Epithelial cell of proximal tubule (primary cell): ENCODE results near the gene CD2AP. TPM values are rescaled to one million over a fixed set of nuclear protein-coding genes. Genes with fewer than 3 reads are reported as not detected.

ENCODE experiments used
- DNase-seq: peaks from one replicate; pipeline ENCODE4 v3.0.0-alpha.2; 2011; ENCODE audit warnings: low read depth
- H3K4me3 ChIP-seq: 2 replicates; pipeline ENCODE4 v1.5.1; 2011; ENCODE audit warnings: low read depth, mild to moderate bottlenecking, low read length
- total RNA-seq: library from RNA; depleted of rRNA; stranded (reverse); fragments of >200 nt; gene quantifications from 2 replicates; pipeline ENCODE4 v1.2.3, GENCODE V29; 2015
- TF ChIP-seq, protein P1 (sequence below): conservative IDR thresholded peaks from 2 replicates; pipeline ENCODE4 v1.5.1; 2012; ENCODE audit warnings: low read depth, mild to moderate bottlenecking, low read length

The CD2AP gene
- total RNA-seq, 1 donor from 2014 or later, result 61.7 TPM

DNA sequence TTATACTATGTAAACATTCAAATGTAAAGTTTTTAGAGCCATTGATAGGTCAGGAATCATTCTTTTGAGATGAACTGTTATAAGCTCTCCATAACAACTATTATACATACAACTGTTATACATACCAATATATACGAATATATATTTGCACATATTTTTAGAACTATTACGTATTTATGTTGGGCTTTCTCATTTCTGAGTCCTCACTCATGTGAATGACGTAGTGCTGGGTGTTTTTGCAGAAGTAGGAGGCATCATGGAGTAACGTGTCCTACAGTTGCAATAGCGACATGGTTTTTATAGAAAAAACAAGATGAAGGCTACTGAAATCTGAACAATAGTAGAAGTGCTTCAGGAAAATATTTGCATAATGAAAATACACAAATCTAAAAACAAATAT is 184.4 kb downstream of the CD2AP start:
- no peak for DNase-seq
- TF ChIP-seq, protein P1, sequence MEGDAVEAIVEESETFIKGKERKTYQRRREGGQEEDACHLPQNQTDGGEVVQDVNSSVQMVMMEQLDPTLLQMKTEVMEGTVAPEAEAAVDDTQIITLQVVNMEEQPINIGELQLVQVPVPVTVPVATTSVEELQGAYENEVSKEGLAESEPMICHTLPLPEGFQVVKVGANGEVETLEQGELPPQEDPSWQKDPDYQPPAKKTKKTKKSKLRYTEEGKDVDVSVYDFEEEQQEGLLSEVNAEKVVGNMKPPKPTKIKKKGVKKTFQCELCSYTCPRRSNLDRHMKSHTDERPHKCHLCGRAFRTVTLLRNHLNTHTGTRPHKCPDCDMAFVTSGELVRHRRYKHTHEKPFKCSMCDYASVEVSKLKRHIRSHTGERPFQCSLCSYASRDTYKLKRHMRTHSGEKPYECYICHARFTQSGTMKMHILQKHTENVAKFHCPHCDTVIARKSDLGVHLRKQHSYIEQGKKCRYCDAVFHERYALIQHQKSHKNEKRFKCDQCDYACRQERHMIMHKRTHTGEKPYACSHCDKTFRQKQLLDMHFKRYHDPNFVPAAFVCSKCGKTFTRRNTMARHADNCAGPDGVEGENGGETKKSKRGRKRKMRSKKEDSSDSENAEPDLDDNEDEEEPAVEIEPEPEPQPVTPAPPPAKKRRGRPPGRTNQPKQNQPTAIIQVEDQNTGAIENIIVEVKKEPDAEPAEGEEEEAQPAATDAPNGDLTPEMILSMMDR, result no peak
- H3K4me3 ChIP-seq, result no peak overlapping the region

DNA sequence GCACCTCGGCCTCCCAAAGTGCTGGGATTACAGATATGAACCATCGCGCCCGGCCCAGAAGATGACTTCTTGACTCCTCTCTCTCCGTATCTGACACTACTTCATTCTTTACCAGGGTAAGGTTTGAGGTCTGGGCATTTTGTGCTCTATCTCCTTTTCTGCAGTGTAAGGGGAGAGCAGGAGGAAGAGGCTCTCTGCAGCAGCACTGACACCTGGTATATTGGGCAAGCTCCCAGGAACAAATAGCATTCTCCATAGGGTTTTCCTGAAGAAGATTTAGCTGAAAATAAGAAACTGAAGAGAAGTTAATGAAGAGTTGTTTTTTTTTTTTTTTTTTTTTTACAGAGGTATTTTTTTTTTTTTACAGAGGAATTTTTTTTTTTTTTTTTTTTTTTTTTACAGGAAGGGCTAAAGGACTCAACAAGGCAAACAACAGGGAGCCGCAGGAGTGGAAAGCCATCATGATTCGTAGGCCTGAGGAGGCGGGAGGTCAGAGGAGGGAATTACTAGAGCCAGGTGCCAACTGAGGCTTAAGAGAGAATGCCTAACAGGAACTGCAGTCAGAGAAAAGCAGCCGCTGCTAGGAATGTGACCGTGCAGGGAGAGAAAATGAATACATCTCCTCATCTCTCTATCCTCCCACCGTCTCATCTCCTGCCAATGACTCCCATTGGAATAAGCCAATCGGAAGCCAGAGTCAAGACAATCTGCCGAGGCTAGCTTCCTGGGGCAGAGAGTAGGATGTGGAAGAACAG is 186.1 kb downstream of the CD2AP start:
- no peak overlapping the region for H3K4me3 ChIP-seq
- TF ChIP-seq, protein P1, result no peak
- no peak for DNase-seq

DNA sequence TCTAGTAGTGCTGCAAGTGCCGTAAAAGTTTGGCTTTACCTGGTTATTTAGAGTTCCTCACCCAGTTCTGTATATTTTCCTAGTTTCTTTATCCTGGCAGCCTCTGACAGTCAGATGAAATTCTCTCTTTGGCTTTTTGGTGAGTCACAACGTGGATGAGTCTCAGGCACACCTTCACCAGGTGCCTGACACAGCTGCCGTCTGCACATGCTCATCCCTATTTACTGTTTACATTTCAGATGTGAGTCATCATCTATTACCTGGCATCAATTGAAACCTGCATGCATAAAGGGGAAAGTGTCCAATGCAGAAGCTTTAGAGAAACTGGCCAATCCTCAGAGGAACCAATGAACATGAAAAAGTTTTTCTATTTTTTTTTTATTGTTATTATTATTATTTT is 187.5 kb downstream of the CD2AP start:
- DNase-seq, result no peak
- no peak overlapping the region for H3K4me3 ChIP-seq
- TF ChIP-seq, protein P1, result no peak

DNA sequence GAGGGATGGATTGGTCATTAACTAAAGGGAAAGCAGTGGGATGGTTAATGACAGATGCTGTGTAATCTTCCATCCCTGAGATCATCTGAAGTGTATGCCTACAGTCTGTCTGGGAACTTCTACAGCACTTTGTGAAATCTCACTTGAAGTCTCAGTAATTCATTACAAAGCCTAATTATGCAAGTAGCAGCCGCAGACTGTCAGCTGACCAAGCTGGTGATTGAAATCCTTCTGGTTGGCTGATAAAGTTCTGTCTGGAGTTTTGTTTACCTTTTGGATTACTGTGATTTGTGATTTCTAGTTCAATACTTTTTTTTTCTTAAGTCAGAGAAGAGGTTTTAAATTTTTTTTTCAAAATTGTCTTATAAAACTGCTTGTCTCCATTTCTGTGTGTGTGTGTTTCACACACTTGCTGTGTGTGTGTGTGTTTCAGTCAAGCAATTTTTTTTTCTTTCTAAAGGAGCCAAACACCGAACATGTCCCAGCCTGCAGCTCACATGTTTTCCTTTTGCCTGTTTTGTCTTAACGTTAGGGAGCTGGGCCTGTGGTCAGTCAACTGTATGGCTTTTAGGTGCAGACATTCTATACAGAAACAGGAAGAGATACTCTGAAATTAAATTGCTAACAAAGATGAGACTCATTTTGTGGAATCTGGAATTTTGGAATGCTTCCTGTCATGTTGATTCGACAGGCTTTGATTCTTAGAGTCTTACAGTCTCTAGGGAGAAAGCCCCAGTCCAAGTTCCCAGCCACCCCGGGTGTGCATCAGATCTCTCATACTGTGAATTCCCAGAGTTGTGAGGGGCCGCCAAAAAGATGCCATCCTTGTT is 192.3 kb downstream of the CD2AP start:
- peak overlapping the region; percentile 12 for H3K4me3 ChIP-seq
- TF ChIP-seq, protein P1, result no peak
- peak; percentile 98 for DNase-seq

DNA sequence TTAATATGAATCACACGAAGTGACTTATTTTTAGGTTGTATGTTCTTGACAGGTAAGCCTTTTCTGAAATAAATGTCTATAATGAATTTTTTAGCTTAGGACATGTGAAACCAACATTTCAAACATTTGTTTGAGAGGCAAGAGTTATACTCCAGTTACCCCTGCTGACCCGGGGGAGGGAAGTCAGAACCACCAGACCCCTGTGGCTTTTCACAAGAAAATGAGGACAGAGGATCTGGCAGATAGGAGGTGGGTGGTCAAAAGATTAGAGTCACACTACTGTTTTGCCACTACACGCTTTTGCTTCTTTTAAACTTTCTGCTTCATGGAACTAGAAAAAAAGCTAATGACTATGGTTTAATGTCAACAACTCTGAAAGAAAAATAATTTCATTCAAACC is 193.3 kb downstream of the CD2AP start:
- TF ChIP-seq, protein P1, result no peak
- no peak for DNase-seq
- no peak overlapping the region for H3K4me3 ChIP-seq

DNA sequence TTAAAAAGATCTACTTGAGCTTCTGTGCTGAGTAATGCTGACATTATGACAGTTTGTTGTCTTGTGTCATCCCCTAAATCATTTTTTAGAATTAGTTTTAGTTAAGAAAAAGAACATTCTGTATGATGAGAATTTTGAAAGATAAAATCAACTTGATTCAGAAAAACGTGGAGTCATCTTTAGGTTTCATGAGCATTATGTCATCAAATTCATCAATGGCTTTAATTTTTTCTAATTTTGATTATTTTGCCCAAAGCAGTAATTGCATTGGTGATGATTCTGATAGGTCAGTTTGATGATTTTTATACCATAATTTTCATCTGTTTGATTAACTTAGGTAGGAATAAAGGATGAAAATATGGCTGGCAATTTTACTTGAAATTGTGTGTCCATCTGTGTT is 194.2 kb downstream of the CD2AP start:
- no peak for DNase-seq
- H3K4me3 ChIP-seq, result no peak overlapping the region
- TF ChIP-seq, protein P1, result no peak

DNA sequence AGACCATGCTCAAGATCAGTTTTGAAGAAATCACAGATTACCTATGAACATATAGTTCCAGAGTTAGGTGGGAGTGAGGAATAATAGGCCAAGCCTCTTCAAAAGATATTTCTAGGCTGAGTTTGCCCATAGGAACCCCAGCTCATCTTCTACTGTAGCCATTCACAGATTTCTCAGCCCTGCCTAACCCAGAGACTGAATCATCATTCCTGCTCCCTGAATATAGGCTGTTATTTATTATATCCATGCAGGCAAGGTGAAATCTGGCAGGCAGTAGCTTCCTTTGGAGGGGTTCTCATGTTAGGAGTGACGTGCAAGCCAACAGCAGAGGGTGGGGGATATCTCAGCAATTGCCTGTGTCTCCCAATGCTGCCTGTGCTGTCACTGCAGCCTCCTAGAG is 195.2 kb downstream of the CD2AP start:
- H3K4me3 ChIP-seq, result no peak overlapping the region
- DNase-seq, result no peak

More for the DNA sequence above, 195.2 kb downstream of the CD2AP start:
- TF ChIP-seq, protein P1, result no peak
